Kidney capillary endothelial cell (primary cell): ENCODE measurements around the gene ADPRS.

ENCODE experiments used
- DNase-seq: peaks from one replicate; pipeline ENCODE4 v3.0.0-alpha.2; 2018; ENCODE audit warnings: low spot score

Gene ADPRS

GRCh38 chr1:36108314-36108713 is 19.6 kb downstream of the ADPRS start:
- DNase-seq, result no peak

GRCh38 chr1:36109041-36109679 is 20.5 kb downstream of the ADPRS start:
- DNase-seq, result no peak

GRCh38 chr1:36111151-36111550 is 22.5 kb downstream of the ADPRS start:
- DNase-seq, result no peak

DNA sequence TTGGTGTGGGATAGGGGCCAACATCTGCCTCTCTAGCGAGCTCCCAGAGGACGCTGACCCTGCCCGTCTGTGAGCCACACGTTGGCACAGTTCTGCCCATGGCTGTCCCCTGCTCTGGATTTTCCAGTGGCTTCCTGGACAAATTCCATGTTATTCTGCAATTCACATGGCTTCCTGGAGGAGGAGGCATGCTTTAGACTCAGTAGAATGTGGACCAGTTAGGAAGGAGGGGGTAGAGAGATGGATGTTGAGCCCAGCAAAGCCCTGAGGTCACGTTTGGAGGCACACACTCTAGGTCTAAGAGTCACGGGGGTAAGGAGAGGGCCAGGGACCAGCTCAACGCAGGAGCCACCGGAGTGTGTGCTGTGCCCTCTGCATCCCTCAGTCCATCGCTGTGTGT is 24.1 kb downstream of the ADPRS start:
- DNase-seq, result no peak

DNA sequence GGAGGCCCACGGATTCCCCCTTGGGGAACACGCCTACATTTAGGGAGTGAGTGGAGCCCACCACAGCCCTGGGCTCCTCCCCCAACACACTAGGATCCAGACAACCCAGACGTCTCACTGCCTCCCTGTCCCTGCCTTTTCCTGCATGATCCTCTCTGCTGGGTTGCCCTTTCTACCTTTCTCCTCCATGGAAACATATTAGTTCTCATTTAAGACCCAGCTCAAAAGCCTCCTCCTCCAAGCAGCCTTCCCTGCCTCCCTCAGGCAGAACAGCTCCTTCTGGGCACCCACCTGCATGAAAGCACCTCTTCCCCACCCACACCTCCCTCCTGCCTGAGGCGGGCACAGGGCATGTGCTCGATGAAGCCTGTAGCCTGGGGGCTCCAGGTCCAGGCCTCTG is 25.7 kb downstream of the ADPRS start:
- DNase-seq, result no peak

DNA sequence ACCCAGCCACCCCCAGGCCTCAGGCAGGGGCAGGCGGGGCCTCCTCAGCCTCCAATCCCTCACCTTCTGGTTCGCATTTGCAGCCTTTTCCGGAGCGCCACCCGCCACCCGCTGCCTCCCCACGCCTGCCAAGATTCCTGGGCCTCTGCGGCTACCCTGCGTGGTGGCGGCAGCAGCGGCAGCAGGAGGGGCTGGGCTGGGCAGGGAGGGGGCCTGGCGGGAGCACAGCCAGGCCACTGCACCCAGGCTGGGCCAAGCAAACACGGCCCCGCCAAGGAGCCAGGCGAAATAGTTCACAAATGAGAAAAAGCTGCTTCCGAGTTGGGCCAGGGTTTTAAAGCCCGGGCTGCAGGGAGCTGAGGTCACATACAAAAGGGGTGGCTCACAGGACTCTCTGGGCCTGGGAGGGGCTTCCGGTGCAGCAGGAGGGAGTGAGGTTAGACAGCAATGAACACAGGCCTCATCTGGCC is 26.5 kb downstream of the ADPRS start:
- no peak for DNase-seq

- no peak for DNase-seq
These were observed 27.2 kb downstream of the ADPRS start for GRCh38 chr1:36115931-36116330.

GRCh38 chr1:36116901-36117300 is 28.2 kb downstream of the ADPRS start:
- DNase-seq, result no peak

- no peak for DNase-seq
These were observed 29.9 kb downstream of the ADPRS start for GRCh38 chr1:36118447-36119204.

DNA sequence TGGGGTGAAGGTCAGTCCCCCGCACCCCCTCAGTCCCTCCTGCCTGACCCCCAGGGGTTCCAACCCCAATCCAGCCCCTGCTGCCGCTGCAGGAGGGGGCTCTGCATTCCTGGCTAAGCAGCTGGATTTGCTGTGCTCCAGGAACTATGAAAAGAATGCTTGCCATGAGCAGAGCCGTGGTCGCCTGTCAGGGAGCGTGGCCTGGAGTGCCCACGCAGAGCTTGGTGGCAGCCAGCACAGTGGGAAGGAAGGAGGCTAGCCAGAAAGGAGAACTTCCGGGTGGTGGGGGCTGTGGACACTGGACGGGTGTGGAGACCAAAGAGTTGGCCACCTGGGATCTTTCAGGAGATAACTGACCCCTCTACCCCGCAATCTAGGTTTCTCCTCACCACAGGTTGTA is 30.8 kb downstream of the ADPRS start:
- DNase-seq, result no peak

GRCh38 chr1:36122062-36123030 is 33.7 kb downstream of the ADPRS start:
- DNase-seq, result no peak

GRCh38 chr1:36123356-36123755 is 34.7 kb downstream of the ADPRS start:
- no peak for DNase-seq

GRCh38 chr1:36124404-36125128 is 35.9 kb downstream of the ADPRS start:
- DNase-seq, result no peak

DNA sequence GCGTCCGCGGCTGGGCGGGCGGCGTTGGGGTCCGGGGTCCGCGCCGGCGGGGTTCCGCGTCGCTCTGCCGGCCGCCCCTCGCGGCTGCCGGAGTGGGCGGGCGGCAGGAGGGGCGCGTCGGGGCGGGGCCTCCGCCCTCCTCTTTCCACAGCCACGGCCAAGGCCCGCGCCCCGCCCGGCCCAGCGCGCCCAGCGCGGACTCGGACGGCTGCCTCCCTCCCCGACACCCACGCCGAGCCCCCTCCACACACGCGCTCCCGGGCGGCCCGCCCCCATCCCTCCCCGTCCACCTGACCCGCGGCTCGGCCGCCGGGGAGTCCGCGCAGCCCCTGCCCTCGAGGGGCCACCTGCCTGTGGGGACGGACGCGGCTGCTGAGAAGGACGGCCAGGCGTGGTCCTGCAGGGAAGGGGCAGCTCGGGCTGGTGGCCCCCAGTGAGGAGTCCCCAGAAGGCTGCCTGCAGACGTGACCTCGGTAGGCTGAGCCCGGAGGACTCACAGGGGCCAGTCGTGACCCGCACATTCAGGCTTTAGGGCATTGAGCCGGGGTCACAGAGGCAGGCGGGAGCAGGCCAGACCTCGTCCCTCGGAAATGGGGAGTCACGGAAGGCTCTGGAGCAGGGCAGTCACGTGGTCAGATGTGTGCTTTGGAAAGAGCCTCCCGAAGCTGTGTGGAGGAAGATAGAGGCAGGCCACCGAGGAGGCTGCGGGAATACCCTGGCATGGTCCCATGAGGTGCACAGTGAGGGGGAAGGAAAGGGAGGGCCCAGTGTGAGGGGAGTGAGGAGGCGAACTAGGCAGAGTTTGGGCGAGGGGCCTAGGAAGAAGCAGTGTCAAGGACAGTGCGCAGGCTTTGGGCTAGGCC is 36.7 kb downstream of the ADPRS start, which contains the start of gene COL8A2:
Gene COL8A2, minus strand, starts transcription at position 94 of the 863 bp plus-strand sequence. CDS start 24,980 bp downstream, outside the sequence.
- no peak for DNase-seq

- DNase-seq, result no peak
These were observed 37.5 kb downstream of the ADPRS start for GRCh38 chr1:36126005-36126716.

- no peak for DNase-seq
These were observed 38.3 kb downstream of the ADPRS start for GRCh38 chr1:36126797-36127500.

- no peak for DNase-seq
These were observed 39.6 kb downstream of the ADPRS start for GRCh38 chr1:36128126-36128904.

- DNase-seq, result no peak
These were observed 40.2 kb downstream of the ADPRS start for GRCh38 chr1:36128905-36129206.

DNA sequence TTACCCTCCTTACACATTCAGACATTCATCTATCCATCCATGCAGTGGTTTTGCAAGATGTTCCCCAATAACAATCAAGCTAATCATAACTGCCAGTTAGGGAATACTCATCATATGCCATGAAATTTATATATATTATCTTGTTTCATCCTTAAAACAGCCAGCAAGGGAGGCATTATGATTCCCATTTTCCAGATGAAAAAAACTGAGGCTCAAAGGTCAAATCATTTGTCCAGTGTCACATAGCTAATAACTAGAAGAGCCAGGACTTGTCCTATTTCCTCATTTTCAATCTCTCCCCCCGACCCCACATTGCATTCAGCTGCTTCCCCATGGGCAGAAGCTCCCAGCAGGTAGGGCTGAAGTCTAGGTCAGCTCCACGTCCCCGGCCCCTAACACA is 43.3 kb downstream of the ADPRS start:
- DNase-seq, result no peak
